DMS153 (cell line): ENCODE data around the gene KBTBD13.
"Not testable (repeated sequence)": the region's sequence is repeated elsewhere in the genome, so short reads cannot be mapped to it uniquely, and the experiment has no call there.

Source experiments
- DNase-seq: peaks from one replicate; lab custom pipeline; 2025; lab: John Stamatoyannopoulos, UW

The KBTBD13 gene

DNA sequence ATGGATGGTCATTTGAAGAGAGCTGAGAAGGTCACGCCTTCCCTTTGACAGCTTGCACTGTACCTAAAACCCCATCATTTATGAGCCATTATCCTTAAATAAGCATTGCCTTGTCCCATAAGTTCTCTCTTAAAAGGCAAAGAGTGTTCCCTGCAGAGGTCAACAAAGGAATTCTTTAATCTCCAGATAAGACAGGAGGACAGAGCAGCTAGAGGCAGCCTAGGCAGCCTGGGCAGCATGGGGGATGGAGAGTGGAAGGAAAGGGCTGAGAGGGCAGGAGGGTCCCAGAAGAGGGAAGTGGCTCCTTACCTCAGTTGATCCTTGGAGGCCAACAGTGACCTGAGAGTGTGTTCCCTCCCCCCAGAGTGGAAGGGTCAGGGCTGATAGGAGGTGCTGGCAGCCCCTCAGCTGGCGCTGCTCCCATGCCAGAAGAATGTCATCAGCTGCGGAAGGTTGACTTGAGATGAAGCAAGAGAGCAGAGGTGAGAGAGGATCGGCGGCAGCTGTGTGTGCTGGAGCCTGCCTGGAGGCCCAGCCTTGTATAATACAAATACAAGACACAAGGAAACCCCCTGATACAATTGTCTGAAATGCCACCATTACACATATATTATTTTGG lies 12.8 kb downstream of the KBTBD13 start:
- no peak for DNase-seq

DNA sequence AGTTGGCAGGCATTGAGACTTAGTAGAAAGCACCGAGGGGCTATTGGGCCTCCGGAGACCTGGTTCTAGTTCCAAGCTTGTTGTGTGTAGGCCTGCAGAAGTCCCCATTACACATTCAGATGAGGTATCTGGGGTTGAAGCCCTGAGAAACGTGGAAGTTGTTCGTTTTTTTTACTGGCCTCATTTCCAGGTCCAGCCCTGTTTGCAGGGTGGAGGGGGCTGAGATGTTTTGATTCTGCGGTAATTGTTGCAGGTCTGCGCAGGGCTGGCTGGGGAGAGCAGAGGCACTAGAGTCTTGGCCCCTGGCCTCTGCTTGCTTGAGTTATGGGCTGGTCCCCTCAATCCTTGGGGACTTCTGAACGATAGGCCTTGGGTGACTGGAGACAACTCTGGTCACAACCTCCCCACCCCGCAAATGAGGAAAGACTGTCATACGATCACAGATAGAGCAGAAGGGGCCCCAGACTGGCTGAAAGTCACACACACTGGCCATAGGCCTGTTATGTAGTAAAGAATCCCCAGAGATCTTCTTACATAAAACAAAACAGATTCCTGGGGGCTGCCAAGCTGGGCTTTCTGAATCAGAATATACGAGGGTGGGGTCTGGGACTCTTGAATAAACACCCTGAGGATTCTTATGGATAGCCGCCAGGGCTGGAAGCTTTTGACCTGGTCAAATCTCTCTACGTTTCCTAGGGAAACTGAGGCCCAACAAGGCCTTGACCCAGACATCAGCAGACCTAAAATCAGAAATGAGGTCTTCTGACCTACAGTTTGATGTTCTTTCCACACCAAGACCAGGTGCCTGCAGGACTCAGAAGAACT lies 15.6 kb downstream of the KBTBD13 start:
- no peak for DNase-seq

DNA sequence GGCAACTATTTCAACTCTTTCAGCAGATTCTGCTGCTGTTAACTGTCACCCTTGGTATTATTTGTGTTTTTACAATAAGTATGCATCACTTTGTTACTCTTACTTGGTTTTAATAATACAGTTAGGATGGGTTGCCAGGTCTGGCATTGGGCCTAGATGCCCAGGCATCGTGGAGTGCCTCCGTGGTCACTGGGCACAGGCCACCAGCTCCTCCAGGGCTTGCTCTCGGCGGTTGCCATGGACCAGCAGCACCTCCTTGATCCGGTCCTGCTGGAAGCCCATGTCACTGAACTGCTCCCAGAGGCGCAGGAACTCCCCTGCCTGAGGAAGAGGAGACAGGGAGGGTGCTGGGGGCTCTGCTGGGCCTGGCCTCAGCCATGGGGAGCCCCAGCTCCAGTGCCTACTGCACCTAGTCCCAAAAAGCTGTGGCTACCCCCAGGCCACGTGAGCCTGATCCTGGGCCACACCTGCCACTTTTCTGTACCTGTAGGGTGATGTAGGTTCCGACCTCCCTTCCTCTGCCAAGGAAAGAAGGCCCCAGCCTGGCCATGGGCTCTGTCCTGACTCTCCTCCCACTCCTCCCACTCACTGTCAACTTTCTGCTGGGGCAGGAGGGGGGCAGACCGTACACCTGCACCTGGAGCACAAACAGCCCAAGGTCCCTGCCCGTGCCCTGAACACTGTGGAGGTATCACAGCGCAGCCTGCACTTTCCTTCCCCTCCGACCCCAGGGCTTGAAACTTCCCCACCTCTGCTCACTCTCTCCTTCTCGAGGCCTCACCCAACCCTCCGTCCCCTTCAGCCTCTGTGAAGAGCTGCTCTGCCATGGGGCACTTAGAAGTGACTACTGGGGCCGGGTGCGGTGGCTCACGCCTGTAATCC lies 16.6 kb downstream of the KBTBD13 start:
- no peak for DNase-seq

DNA sequence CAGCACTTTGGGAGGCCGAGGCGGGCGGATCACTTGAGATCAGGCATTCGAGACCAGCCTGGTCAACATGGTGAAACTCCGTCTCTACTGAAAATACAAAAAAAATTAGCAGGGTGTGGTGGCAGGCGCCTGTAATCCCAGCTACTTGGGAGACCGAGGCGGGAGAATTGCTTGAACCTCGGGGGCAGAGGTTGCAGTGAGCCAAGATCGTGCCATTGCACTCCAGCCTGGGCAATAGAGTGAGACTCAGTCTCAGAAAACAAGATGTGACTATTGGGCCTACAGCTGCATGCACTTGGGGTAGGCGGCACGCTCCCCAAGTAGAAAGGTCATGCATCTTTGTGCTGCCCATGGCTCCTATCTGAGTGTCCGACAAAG lies 17.2 kb downstream of the KBTBD13 start:
- DNase-seq, result not testable (repeated sequence)

GRCh38 chr15:65094294-65094995 lies 17.9 kb downstream of the KBTBD13 start:
- DNase-seq, result no peak

- DNase-seq, result no peak
Observed at GRCh38 chr15:65095011-65095746, 18.6 kb downstream of the KBTBD13 start.

- no peak for DNase-seq
Observed at GRCh38 chr15:65095747-65096104, 19.2 kb downstream of the KBTBD13 start.

DNA sequence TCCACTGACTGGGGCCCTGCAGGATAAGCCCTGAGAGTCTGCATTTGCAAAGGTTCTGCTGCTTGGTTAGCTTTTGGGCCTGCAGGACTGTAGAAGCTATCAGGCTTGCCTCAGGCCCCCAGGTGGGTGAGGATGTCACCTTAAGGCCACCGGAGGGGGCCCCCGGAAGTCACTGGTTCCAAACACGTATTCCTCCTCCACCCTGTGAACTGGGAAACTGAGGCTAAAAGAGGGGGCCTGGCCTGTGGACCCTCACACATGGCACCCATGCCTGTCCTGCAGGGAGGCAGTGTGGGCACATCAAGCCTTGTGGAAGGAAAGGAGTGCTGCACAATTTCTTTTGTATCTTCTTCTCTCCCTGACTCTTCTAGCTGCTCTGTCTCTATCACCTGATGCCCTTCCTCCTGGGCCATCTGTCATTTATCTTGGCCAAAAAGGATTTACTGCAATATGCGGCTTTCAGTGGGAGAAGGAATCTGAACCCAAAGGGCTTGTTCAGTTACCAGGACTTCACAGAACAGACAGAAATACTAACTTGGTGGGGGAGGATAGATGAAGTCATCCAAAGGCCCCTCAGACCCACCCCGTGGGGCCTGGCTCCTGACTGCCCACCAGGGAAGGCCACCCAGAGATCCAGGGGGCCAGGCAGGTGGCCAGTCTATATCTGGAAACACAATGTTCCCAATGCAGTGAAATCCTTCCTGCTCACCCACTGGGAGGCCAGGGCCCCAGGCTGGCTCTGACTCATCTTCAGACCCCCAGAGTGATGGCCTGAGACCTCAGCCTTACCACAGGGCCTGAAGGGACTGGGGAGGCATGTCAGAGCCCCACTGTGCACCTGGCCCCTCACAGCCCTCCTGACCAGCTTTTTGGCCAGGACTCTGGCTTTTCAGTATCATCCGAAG lies 20.2 kb downstream of the KBTBD13 start:
- no peak for DNase-seq

DNA sequence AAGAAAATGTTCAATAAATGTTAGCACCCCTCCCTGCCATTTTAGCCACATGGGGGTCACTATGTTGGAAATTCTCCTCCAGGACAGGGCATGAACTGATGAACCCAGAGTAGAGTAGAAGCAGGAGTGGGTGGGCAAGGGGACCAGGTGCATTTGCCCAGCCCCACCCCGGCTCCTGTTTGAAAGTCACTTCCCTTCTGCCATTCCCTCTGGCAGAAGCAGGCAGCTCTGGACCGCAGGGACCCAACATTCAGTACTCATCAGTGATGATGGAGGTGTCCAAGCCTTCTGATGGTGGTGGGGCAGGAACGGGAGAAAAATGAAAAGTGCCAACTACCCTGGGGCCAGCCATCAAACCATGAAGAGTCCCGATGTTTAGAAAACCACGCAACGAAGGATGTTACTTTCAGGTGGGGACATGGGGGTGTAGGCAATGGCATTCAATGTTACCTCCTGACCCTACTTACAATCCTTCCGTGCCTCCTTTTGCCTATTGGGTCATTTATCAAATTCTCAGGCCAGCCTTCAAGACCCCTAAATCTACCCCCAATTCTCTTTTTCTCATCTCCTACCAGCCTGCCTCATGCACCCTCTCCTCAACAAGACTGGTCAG lies 21.2 kb downstream of the KBTBD13 start:
- DNase-seq, result no peak

DNA sequence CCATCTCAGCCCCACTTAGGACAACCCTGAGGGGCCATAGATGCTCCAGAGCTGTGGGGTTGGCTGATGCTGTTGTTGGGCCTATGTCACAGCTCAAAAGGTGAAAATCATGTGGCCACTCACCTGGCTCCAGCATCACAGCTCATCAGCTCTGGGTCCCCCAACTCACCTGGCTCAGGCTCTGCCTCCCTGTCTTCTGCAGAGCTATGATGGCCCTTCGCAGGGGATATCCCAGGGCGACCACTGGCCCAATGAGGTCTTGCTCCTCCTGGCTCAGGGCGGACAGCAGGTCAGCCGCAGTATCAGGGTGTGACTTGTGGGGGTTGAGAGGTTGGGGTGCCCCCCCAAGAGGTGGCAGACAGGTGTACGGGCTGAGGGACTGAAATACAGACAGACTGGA lies 22.8 kb downstream of the KBTBD13 start:
- DNase-seq, result no peak

GRCh38 chr15:65099801-65100200 lies 23.3 kb downstream of the KBTBD13 start:
- not testable (repeated sequence) for DNase-seq

DNA sequence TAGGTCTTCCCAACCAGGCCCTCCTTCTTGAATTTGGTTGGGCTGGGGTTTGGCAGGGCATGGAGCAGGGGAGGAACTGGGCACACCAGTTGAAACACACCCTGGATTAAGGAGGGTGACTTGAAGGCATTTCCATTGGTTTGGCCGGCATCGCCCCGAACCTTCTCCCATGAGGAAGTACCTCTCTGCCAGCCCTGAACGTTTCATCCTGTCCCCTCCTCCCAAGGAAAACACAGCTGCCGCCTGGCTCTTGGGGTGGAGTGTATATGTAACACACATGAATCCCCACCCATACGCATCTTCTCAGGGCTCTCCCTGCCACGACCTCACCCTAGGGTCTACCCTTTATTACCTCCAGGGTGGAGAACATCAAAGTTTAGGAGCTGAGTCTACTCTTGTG lies 23.9 kb downstream of the KBTBD13 start:
- DNase-seq, result no peak

DNA sequence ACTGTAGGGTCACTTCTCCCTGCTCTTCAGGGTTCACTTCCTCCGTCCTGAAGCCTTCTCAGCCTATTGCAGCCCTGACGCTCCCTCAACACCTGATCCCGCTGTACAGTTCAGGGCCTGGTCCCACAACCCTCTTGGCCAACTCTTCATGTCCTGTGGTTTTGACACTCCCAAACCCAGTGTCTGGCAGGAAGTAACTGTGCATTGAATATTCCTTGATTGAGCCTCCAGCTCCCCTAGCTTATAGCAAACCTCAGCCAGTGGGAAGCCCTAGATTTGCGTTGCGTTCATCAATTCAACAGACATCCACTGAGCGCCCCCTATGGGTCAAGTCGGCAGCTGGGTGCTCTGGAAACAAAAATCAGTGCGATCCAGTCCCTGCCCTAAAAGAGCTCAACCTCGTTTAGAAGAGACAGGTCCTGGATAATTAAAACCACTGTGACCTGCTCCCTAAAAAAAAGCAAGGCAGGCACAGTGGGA lies 24.9 kb downstream of the KBTBD13 start:
- no peak for DNase-seq

DNA sequence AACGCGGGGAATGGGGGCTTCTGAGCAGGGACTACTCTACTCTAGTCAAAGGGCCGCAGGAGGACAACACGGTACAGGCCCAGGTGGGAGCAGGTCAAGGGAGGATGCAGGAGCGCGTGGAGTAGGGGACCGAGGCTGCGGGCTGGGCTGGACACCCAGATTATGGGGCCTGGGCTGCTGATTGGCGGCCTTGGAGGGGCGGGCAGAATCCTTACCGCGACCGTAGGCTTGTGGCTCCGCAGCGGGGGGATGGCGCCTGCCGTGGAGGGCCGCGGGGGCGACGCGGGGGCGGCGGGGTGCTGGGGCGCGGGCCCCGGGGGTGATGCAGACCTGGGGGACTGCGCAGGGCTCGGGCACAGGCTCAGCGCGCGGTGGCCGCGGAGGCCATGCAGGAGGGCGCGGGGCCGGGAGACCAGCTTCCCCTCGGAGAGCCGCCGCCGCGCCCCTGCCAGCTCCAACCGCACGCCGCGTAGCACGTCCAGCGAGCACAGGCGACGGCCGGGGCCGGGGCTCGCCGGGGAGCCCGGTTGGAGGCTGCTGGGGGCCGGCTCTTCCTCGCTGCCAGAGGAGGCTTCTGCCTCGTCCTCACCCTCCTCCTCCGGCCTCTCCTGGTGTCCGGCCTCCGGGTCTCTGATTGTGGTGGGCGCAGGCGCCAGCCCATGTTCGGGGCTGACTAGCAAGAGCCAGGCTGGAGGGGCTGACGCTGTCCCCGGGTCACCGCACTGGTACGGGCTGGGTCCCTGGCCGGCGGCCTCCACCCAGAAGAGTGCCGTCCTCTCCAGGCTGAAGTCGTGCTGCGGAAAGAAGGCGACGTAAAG lies 25.6 kb downstream of the KBTBD13 start:
- DNase-seq, result no peak

DNA sequence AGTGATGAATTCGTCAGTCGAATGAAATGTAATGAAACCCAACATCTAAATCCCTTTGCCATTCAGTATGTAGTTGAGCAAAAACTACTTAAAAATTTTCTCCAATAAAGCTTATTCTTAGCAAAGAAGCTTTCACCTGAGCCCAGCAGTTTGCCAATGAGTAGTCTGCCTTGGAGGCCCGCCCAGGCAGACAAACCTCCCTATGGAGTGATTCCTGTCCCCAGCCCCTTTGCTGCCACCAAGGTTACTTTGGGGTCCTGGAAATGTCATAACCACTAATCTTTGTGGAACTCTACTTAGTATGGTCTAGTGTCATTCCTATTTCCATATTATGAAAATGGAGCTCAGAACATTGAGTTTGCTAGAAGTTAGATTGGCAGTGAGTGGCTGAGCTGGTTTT lies 26.4 kb downstream of the KBTBD13 start:
- DNase-seq, result no peak

DNA sequence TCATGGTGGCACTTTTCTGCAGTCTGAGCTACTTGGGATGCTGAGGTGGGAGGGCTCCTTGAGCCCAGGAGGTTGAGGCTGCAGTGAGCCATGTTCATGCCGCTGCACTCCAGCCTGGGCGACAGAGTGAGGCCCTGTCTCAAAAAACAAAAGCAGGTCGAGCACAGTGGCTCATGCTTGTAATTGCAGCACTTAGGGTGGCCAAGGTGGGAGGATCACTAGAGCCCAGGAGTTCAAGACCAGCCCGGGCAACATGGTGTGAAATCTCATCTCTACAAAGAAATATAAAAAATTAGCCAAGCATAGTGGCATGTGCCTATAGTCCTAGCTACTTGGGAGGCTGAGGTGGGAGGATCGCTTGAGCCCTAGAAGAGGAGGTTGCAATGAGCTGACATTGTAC lies 28.5 kb downstream of the KBTBD13 start:
- DNase-seq, result no peak

- DNase-seq, result no peak
Observed at GRCh38 chr15:65106011-65106590, 29.6 kb downstream of the KBTBD13 start.

DNA sequence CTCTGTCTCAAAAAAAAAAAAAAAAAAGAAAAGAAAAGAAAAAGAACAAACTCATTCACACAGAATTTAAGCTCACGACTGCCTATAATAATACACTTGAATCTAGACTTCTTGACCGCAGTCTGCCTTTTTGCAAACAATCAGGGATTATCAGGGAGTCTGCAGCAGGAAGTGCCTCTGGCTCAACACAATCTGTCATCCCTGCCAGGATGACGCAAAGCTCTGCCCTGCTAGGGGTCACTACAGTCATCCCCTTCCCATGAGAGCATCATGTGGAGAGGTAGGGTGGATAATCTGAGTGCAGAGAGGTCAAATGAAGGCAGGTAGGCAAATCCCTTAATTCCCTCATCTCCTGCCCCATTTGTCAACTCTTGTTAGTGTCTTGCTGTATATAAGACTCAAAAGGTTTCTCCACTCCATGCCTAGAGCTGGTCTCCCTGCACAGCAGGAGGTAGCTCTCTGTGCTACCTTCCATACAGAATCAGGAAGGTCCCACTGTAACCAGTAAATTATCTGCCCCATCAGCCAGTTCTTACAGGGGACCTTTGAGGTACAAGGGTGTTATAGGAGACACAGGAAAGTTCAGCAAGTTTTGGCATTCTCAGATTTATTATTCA lies 34.2 kb downstream of the KBTBD13 start:
- no peak for DNase-seq
